Measurements from ENCODE around the gene ATL2.

The ATL2 gene

DNA sequence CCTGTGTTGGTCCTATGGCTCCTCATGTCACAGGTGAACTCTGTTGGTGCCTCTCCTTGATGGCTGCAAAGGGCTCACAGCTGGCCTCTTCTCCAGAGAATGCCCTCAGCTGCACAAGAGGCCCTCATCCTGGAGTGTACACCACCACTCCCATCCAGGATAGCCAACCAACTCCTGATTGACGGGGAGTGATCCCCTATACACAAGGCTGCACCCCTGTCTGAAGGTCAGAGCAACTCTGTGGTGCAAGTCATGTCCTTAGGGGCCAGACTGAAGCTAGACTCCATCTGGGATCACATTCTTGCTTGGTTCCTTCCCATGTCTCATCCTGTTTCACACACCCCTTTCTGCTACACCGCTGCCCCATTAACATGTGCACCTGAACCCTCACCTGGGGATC, 41.7 kb upstream of the ATL2 start:
- TF ChIP-seq TAF1 (IDR thresholded peaks at IDR 0.05; ENCODE audit: low read depth) (no peak), TEAD4 (IDR thresholded peaks at IDR 0.05) (no peak), RAD21 (IDR thresholded peaks at IDR 0.05; ENCODE audit: low read depth) (no peak), YY1 (IDR thresholded peaks at IDR 0.05; ENCODE audit: low read depth) (no peak), EP300 (IDR thresholded peaks at IDR 0.05; ENCODE audit: borderline replicate concordance) (no peak), TCF12 (IDR thresholded peaks at IDR 0.05; ENCODE audit: low read depth) (no peak), CREB1 (IDR thresholded peaks at IDR 0.05; ENCODE audit: low read depth) (no peak), FOXM1 (IDR thresholded peaks at IDR 0.05; ENCODE audit: borderline replicate concordance, low read depth) (no peak), ZBTB7A (IDR thresholded peaks at IDR 0.05; ENCODE audit: low read depth) (no peak), NFIC (IDR thresholded peaks at IDR 0.05) (no peak), CEBPB (IDR thresholded peaks at IDR 0.05) (no peak)
- TF ChIP-seq, protein P1, sequence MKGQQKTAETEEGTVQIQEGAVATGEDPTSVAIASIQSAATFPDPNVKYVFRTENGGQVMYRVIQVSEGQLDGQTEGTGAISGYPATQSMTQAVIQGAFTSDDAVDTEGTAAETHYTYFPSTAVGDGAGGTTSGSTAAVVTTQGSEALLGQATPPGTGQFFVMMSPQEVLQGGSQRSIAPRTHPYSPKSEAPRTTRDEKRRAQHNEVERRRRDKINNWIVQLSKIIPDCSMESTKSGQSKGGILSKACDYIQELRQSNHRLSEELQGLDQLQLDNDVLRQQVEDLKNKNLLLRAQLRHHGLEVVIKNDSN (IDR thresholded peaks at IDR 0.05), result no peak
- TF ChIP-seq, protein P2, sequence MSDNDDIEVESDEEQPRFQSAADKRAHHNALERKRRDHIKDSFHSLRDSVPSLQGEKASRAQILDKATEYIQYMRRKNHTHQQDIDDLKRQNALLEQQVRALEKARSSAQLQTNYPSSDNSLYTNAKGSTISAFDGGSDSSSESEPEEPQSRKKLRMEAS (IDR thresholded peaks at IDR 0.05), result no peak

DNA sequence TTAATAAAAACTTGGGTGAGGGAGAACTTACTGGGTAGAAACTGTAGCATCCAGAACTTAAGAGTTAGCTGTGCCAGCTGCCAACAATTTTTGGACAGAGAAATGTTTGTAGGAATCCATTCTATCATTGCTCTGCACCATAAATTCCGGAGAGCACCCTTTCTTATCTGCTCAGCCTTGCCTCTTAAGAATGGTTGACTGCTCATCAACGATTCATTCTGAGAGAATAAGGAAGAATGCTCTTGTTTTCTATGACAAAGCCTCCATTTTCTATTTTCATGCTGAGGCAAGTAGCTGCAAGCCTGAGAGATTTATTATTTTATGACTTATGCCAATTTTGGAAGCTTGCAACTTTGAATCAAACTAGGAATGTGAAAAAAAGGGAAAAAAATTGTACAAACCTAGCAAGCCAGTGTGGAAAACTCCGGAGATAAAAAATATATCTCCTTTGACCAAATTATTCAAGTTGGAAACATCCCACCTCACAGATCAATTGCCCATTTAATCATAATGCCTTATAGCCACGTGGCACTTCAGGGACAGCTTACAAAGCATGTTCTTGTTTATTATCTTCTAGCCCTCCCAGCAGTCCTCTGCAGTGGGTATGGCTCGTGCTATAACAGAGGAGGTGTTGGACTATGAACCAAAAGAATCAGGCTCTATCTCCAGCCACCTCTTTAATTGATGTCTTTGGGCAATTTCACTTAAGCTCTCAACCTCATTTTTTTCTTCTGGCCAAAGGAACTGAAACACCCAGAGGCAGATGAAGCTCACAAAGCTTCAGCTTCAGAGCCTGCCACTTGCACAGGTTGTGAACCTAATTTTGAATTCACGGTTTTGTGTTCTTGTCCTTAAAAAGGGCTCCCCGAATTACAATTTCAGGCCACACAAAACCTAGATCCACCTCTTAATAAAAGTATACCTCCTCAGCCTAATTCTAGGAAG, 40.9 kb upstream of the ATL2 start:
- TF ChIP-seq TCF12 (IDR thresholded peaks at IDR 0.05; ENCODE audit: low read depth), result no peak
- TF ChIP-seq EGR1 (IDR thresholded peaks at IDR 0.05), result no peak
- TF ChIP-seq ZBTB7A (IDR thresholded peaks at IDR 0.05; ENCODE audit: low read depth), result no peak
- no peak for TF ChIP-seq CEBPB (IDR thresholded peaks at IDR 0.05)
- TF ChIP-seq TEAD4 (IDR thresholded peaks at IDR 0.05), result no peak
- TF ChIP-seq, protein P2 (IDR thresholded peaks at IDR 0.05), result no peak
- TF ChIP-seq, protein P3, sequence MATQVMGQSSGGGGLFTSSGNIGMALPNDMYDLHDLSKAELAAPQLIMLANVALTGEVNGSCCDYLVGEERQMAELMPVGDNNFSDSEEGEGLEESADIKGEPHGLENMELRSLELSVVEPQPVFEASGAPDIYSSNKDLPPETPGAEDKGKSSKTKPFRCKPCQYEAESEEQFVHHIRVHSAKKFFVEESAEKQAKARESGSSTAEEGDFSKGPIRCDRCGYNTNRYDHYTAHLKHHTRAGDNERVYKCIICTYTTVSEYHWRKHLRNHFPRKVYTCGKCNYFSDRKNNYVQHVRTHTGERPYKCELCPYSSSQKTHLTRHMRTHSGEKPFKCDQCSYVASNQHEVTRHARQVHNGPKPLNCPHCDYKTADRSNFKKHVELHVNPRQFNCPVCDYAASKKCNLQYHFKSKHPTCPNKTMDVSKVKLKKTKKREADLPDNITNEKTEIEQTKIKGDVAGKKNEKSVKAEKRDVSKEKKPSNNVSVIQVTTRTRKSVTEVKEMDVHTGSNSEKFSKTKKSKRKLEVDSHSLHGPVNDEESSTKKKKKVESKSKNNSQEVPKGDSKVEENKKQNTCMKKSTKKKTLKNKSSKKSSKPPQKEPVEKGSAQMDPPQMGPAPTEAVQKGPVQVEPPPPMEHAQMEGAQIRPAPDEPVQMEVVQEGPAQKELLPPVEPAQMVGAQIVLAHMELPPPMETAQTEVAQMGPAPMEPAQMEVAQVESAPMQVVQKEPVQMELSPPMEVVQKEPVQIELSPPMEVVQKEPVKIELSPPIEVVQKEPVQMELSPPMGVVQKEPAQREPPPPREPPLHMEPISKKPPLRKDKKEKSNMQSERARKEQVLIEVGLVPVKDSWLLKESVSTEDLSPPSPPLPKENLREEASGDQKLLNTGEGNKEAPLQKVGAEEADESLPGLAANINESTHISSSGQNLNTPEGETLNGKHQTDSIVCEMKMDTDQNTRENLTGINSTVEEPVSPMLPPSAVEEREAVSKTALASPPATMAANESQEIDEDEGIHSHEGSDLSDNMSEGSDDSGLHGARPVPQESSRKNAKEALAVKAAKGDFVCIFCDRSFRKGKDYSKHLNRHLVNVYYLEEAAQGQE (IDR thresholded peaks at IDR 0.05; ENCODE audit: low read depth), result no peak
- no peak for TF ChIP-seq EP300 (IDR thresholded peaks at IDR 0.05; ENCODE audit: borderline replicate concordance)
- TF ChIP-seq RAD21 (IDR thresholded peaks at IDR 0.05; ENCODE audit: low read depth), result no peak
- no peak for TF ChIP-seq CREB1 (IDR thresholded peaks at IDR 0.05; ENCODE audit: low read depth)
- no peak for TF ChIP-seq FOXM1 (IDR thresholded peaks at IDR 0.05; ENCODE audit: borderline replicate concordance, low read depth)
- no peak for TF ChIP-seq YY1 (IDR thresholded peaks at IDR 0.05; ENCODE audit: low read depth)
- no peak for TF ChIP-seq NFIC (IDR thresholded peaks at IDR 0.05)
- no peak for TF ChIP-seq TAF1 (IDR thresholded peaks at IDR 0.05; ENCODE audit: low read depth)
- TF ChIP-seq, protein P1 (IDR thresholded peaks at IDR 0.05), result no peak

DNA sequence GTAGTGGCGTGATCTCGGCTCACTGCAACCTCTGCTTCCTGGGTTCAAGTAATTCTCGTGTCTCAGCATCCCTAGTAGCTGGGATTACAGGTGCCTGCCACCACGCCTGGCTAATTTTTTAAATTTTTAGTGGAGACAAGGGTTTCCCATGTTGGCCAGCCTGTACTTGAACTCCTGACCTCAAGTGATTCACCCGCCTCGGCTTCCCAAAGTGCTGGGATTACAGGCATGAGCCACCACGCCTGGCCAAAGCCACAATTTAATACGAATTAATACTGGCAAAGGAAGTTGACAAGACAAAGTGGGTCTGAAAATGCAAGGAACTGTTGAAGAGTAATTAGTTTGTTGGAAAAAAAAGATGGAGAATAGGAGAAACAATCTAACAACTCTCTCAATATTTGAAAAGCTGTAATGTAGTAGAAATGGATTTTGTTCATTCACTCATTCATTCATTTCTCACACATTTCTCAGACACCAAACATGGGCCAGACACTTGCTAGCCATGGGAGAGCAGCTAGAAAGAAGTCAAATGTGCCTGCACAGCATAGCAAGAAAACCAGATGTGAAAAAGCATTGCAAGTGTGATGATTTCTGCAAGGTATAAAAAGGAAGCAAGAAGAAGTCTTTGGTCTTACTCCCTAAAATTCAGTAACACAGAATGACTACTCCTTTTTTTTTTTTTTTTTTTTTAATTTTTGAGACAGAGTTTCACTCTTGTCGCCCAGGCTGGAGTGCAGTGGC, 39.4 kb upstream of the ATL2 start:
- TF ChIP-seq FOXM1 (IDR thresholded peaks at IDR 0.05; ENCODE audit: borderline replicate concordance, low read depth) (no peak), CREB1 (IDR thresholded peaks at IDR 0.05; ENCODE audit: low read depth) (no peak), YY1 (IDR thresholded peaks at IDR 0.05; ENCODE audit: low read depth) (no peak), NFIC (IDR thresholded peaks at IDR 0.05) (no peak), RAD21 (IDR thresholded peaks at IDR 0.05; ENCODE audit: low read depth) (no peak), ZBTB7A (IDR thresholded peaks at IDR 0.05; ENCODE audit: low read depth) (no peak), EGR1 (IDR thresholded peaks at IDR 0.05) (no peak), TEAD4 (IDR thresholded peaks at IDR 0.05) (no peak), CEBPB (IDR thresholded peaks at IDR 0.05) (no peak)
- TF ChIP-seq, protein P3 (IDR thresholded peaks at IDR 0.05; ENCODE audit: low read depth), result no peak
- TF ChIP-seq, protein P1 (IDR thresholded peaks at IDR 0.05), result no peak
- TF ChIP-seq, protein P2 (IDR thresholded peaks at IDR 0.05), result no peak

DNA sequence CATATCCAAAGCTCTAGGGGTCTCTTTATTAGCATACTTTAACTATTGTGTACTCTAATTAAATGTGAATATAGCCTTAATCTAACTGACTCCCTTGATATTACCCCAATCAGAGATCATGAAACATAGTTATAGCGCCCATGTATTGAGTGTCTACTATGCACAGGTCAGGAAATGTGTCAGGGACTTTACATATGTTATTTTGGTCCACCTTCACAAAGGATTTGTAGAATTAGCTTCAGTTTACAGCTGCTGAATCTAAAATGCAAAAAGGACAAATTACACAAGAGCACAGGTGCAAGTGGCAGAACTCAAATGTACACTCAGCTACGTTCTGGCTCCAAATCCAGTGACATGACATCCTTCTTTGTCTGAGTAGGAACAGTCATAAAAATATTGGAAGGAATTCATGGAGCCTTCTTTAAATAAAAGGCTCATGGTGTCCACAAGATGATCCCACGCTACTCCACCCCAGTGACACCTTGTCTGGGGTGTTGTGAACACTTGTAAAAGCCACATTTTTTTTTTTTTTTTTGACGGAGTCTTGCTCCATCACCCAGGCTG, 38.7 kb upstream of the ATL2 start:
- TF ChIP-seq FOXM1 (IDR thresholded peaks at IDR 0.05; ENCODE audit: borderline replicate concordance, low read depth) (no peak), RAD21 (IDR thresholded peaks at IDR 0.05; ENCODE audit: low read depth) (no peak), YY1 (IDR thresholded peaks at IDR 0.05; ENCODE audit: low read depth) (no peak)
